Kidney epithelial cell (primary cell): ENCODE data around the gene TPCN2. TPM values are rescaled to one million over a fixed set of nuclear protein-coding genes. Genes with fewer than 3 reads are reported as not detected.

Experiments used
- DNase-seq: peaks from one replicate; pipeline ENCODE4 v3.0.0-alpha.2; 2010; ENCODE audit warnings: low read depth
- H3K27me3 ChIP-seq: 2 replicates; pipeline ENCODE4 v1.6.0; 2011; ENCODE audit warnings: low read length; ENCODE audit not compliant: control insufficient read depth, insufficient read depth
- H3K36me3 ChIP-seq: 2 replicates; pipeline ENCODE4 v1.5.1; 2011; ENCODE audit warnings: low read length; ENCODE audit not compliant: control insufficient read depth, insufficient read depth
- H3K4me3 ChIP-seq: 2 replicates; pipeline ENCODE4 v1.5.1; 2011; ENCODE audit warnings: low read depth, mild to moderate bottlenecking, control low read depth, low read length
- CTCF ChIP-seq: IDR thresholded peaks from 2 replicates; pipeline ENCODE4 v1.5.1; 2011; ENCODE audit warnings: mild to moderate bottlenecking, moderate library complexity, low read length, control low read depth, inconsistent platforms; ENCODE audit not compliant: insufficient read depth, poor library complexity, severe bottlenecking
- total RNA-seq: library from RNA; depleted of rRNA; stranded (reverse); fragments of >200 nt; gene quantifications from 2 replicates; pipeline ENCODE4 v1.2.3, GENCODE V29; 2015

TPCN2 gene
- total RNA-seq, 1 donor from 2014 or later = 8.9 TPM

GRCh38 chr11:69032833-69033232 is 15.9 kb upstream of the TPCN2 start:
- no peak overlapping the region for H3K4me3 ChIP-seq
- DNase-seq = no peak

GRCh38 chr11:69033431-69033830 is 15.3 kb upstream of the TPCN2 start:
- Histone ChIP-seq H3K4me3 (no peak overlapping the region), H3K36me3 (no peaks in the 10 kb centered on the region), H3K27me3 (peaks cover 9% of the 10 kb centered on the region)
- no peak for TF ChIP-seq CTCF
- no peak for DNase-seq

More at GRCh38 chr11:69032833-69033232, 15.9 kb upstream of the TPCN2 start:
- TF ChIP-seq CTCF = no peak
- Histone ChIP-seq H3K27me3 (peaks cover 9% of the 10 kb centered on the region), H3K36me3 (no peaks in the 10 kb centered on the region)

- Histone ChIP-seq H3K36me3 (no peaks in the 10 kb centered on the region), H3K27me3 (peaks cover 9% of the 10 kb centered on the region), H3K4me3 (no peak overlapping the region)
- DNase-seq = no peak
- TF ChIP-seq CTCF = no peak
Measured at GRCh38 chr11:69034123-69034867, 14.4 kb upstream of the TPCN2 start.

GRCh38 chr11:69035150-69035945 is 13.4 kb upstream of the TPCN2 start:
- H3K36me3 ChIP-seq = no peaks in the 10 kb centered on the region
- no peak for TF ChIP-seq CTCF
- no peak for DNase-seq
- peaks cover 9% of the 10 kb centered on the region for H3K27me3 ChIP-seq
- no peak overlapping the region for H3K4me3 ChIP-seq

- TF ChIP-seq CTCF = no peak
- Histone ChIP-seq H3K36me3 (no peaks in the 10 kb centered on the region), H3K27me3 (peaks cover 9% of the 10 kb centered on the region), H3K4me3 (no peak overlapping the region)
- DNase-seq = no peak
Measured at GRCh38 chr11:69035946-69036340, 12.8 kb upstream of the TPCN2 start.

- no peak for TF ChIP-seq CTCF
- no peak for DNase-seq
- no peaks in the 10 kb centered on the region for H3K36me3 ChIP-seq
- no peak overlapping the region for H3K4me3 ChIP-seq
- H3K27me3 ChIP-seq = peaks cover 2% of the 10 kb centered on the region
Measured at GRCh38 chr11:69037074-69037473, 11.7 kb upstream of the TPCN2 start.
